IMR-90 (cell line): Measurements from ENCODE around the gene ZFR2. TPM values are rescaled to one million over a fixed set of nuclear protein-coding genes. Genes with fewer than 3 reads are reported as not detected.

Experiments used
- ATAC-seq: fragments of 200-7000 bp; cut with Tn5 transposase; 2 replicates; pipeline ENCODE4 v1.9.1; 2020; ENCODE audit warnings: low read depth, mild to moderate bottlenecking, moderate library complexity
- BruUV-seq: library from RNA; stranded (reverse); fragments of 400-500 nt; replicated peaks from 2 replicates; lab custom pipeline; 2021; lab: Mats Ljungman, UMichigan
- CTCF ChIA-PET: fragments of 300-600 bp; formaldehyde crosslinking; extraction: SDS; loops from one replicate; lab custom pipeline; 2021; ENCODE audit warnings: antibody characterized with exemption; lab: Yijun Ruan, JAX
- POLR2A ChIA-PET: fragments of 300-600 bp; sonication (Branson Sonifier 250); formaldehyde crosslinking; loops from one replicate; lab custom pipeline; 2022; ENCODE audit warnings: antibody characterized with exemption; ENCODE audit not compliant: unreplicated experiment; lab: Charles Lee
- DNase-seq: peaks from one replicate; pipeline ENCODE4 v3.0.0; 2013
- H2AFZ ChIP-seq: replicated peaks from 2 replicates; pipeline ENCODE3; 2013; ENCODE audit warnings: low read length, mild to moderate bottlenecking; ENCODE audit not compliant: poor library complexity
- H2AK5ac ChIP-seq: 2 replicates; pipeline ENCODE4 v1.6.1; 2013; ENCODE audit warnings: low read depth, low read length, inconsistent platforms
- H2AK9ac ChIP-seq: replicated peaks from 2 replicates; pipeline ENCODE3; 2013; ENCODE audit warnings: mild to moderate bottlenecking, low read depth, low read length, moderate library complexity; ENCODE audit not compliant: poor library complexity
- H2BK120ac ChIP-seq: 2 replicates; pipeline ENCODE4 v1.6.1; 2013; ENCODE audit warnings: low read depth, low read length, inconsistent platforms
- H2BK15ac ChIP-seq: 3 replicates; pipeline ENCODE4 v1.6.1; 2013; ENCODE audit warnings: low read depth, low read length, inconsistent platforms
- H2BK20ac ChIP-seq: 2 replicates; pipeline ENCODE4 v1.6.1; 2013; ENCODE audit warnings: low read depth, mild to moderate bottlenecking, inconsistent platforms, low read length, moderate library complexity
- H2BK5ac ChIP-seq: 2 replicates; pipeline ENCODE4 v1.6.1; 2013; ENCODE audit warnings: mild to moderate bottlenecking, low read depth, low read length, inconsistent platforms; ENCODE audit not compliant: poor library complexity, severe bottlenecking
- H3K14ac ChIP-seq: replicated peaks from 2 replicates; pipeline ENCODE4 v1.6.1; 2013; ENCODE audit warnings: low read depth, low read length, inconsistent platforms
- H3K18ac ChIP-seq: 2 replicates; pipeline ENCODE4 v1.6.1; 2013; ENCODE audit warnings: low read depth, low read length, control low read depth
- H3K23ac ChIP-seq: 2 replicates; pipeline ENCODE4 v1.6.1; 2013; ENCODE audit warnings: low read depth, low read length, inconsistent platforms
- H3K27ac ChIP-seq: 2 replicates; pipeline ENCODE4 v1.5.1; 2013; ENCODE audit warnings: mild to moderate bottlenecking, control low read depth, low read length; ENCODE audit not compliant: insufficient read depth
- H3K27me3 ChIP-seq: 2 replicates; pipeline ENCODE4 v1.6.1; 2013; ENCODE audit warnings: low read length; ENCODE audit not compliant: control insufficient read depth, insufficient read depth
- H3K36me3 ChIP-seq: 2 replicates; pipeline ENCODE4 v1.6.1; 2013; ENCODE audit warnings: low read length, mixed read lengths; ENCODE audit not compliant: control insufficient read depth, insufficient read depth
- H3K4ac ChIP-seq: 2 replicates; pipeline ENCODE4 v1.6.1; 2013; ENCODE audit warnings: low read depth, low read length, inconsistent platforms
- H3K4me1 ChIP-seq: 2 replicates; pipeline ENCODE4 v1.6.1; 2013; ENCODE audit warnings: low read length, mixed read lengths; ENCODE audit not compliant: control insufficient read depth, insufficient read depth
- H3K4me2 ChIP-seq: 2 replicates; pipeline ENCODE4 v1.6.1; 2013; ENCODE audit warnings: low read depth, mild to moderate bottlenecking, control low read depth, low read length, moderate library complexity
- H3K4me3 ChIP-seq: 2 replicates; pipeline ENCODE4 v1.5.1; 2013; ENCODE audit warnings: low read depth, mild to moderate bottlenecking, control low read depth, low read length, moderate library complexity; ENCODE audit not compliant: insufficient read depth
- H3K56ac ChIP-seq: 2 replicates; pipeline ENCODE4 v1.6.1; 2013; ENCODE audit warnings: low read length, inconsistent platforms; ENCODE audit not compliant: insufficient read depth; ENCODE audit errors: extremely low read depth
- H3K79me1 ChIP-seq, 2 experiments: 2 replicates each; pipeline ENCODE4 v1.6.1; 2013; ENCODE audit warnings: low read length in 2 of 2, inconsistent platforms in 1 of 2, low read depth in 1 of 2
- H3K9ac ChIP-seq: 2 replicates; pipeline ENCODE4 v1.6.1; 2013; ENCODE audit warnings: low read depth, low read length, control low read depth
- H3K9me1 ChIP-seq: 2 replicates; pipeline ENCODE4 v1.6.1; 2013; ENCODE audit warnings: low read length, inconsistent platforms; ENCODE audit not compliant: insufficient read depth
- H3K9me3 ChIP-seq: 2 replicates; pipeline ENCODE4 v1.6.1; 2013; ENCODE audit warnings: low read length; ENCODE audit not compliant: control insufficient read depth, insufficient read depth
- H4K20me1 ChIP-seq: 2 replicates; pipeline ENCODE4 v1.6.1; 2013; ENCODE audit warnings: low read length, inconsistent platforms; ENCODE audit not compliant: insufficient read depth
- H4K5ac ChIP-seq: 2 replicates; pipeline ENCODE4 v1.6.1; 2013; ENCODE audit warnings: mild to moderate bottlenecking, low read depth, low read length, control low read depth
- H4K8ac ChIP-seq, 2 experiments: 2 replicates each; pipeline ENCODE4 v1.6.1; 2013; ENCODE audit warnings: low read depth in 2 of 2, low read length in 2 of 2, control low read depth in 1 of 2, inconsistent platforms in 1 of 2
- H4K91ac ChIP-seq: 2 replicates; pipeline ENCODE4 v1.6.1; 2013; ENCODE audit warnings: low read depth, low read length, inconsistent platforms; ENCODE audit not compliant: insufficient read depth
- BHLHE40 ChIP-seq: fragments of 150-350 bp; IDR thresholded peaks from 2 replicates; pipeline ENCODE4 v1.6.1; 2016; ENCODE audit warnings: mild to moderate bottlenecking, low read depth, low read length
- CEBPB ChIP-seq: IDR thresholded peaks from 2 replicates; pipeline ENCODE4 v1.6.1; 2012; ENCODE audit warnings: low read depth, low read length, improper control_type of control experiment
- CHD1 ChIP-seq: IDR thresholded peaks from 2 replicates; pipeline ENCODE4 v1.6.1; 2012; ENCODE audit warnings: low read depth, low read length, improper control_type of control experiment
- FOS ChIP-seq: fragments of 150-350 bp; IDR thresholded peaks from 2 replicates; pipeline ENCODE4 v1.6.1; 2016; ENCODE audit warnings: low read depth, low read length
- MAFK ChIP-seq: IDR thresholded peaks from 2 replicates; pipeline ENCODE4 v1.6.1; 2012; ENCODE audit warnings: low read depth, low read length, improper control_type of control experiment
- MAZ ChIP-seq: IDR thresholded peaks from 2 replicates; pipeline ENCODE4 v1.6.1; 2012; ENCODE audit warnings: low read depth, mild to moderate bottlenecking, low read length, improper control_type of control experiment, moderate library complexity, borderline replicate concordance
- MXI1 ChIP-seq: IDR thresholded peaks from 2 replicates; pipeline ENCODE4 v1.6.1; 2012; ENCODE audit warnings: low read depth, mild to moderate bottlenecking, low read length, moderate library complexity, borderline replicate concordance
- NFE2L2 ChIP-seq: fragments of 150-350 bp; IDR thresholded peaks from 2 replicates; pipeline ENCODE4 v1.6.1; 2016; ENCODE audit warnings: low read depth, mild to moderate bottlenecking, low read length
- POLR2A ChIP-seq: IDR thresholded peaks from 2 replicates; pipeline ENCODE4 v1.6.1; 2012; ENCODE audit warnings: mild to moderate bottlenecking, low read depth, low read length
- RAD21 ChIP-seq: IDR thresholded peaks from 2 replicates; pipeline ENCODE4 v1.6.1; 2012; ENCODE audit warnings: low read length, improper control_type of control experiment
- RCOR1 ChIP-seq: IDR thresholded peaks from 2 replicates; pipeline ENCODE4 v1.6.1; 2012; ENCODE audit warnings: mild to moderate bottlenecking, low read length, improper control_type of control experiment; ENCODE audit not compliant: insufficient replicate concordance
- SMC3 ChIP-seq: fragments of 150-350 bp; IDR thresholded peaks from 2 replicates; pipeline ENCODE4 v1.6.1; 2016; ENCODE audit warnings: low read depth, mild to moderate bottlenecking, antibody characterized with exemption, low read length, moderate library complexity
- WGBS, 2 experiments: methylation state at CpG; one replicate each; pipeline versions ENCODE4 v1.1.5 to v1.1.7; 2013; ENCODE audit warnings: missing lambda C conversion rate in 2 of 2; ENCODE audit not compliant: insufficient read length in 1 of 2; ENCODE audit errors: extremely low coverage in 2 of 2; 5-methylcytosine and 5-hydroxymethylcytosine counted together
- dilution Hi-C: fragments of 300-500 bp; cut with HindIII; formaldehyde crosslinking; loops from one replicate; pipeline ENCODE4 v1.14.3; 2018; ENCODE audit warnings: low sequenced_read_pairs; ENCODE audit not compliant: unreplicated experiment
- in situ Hi-C: fragments of 300-500 bp; cut with MboI; formaldehyde crosslinking; loops from 3 replicates; pipeline ENCODE4 v1.14.3; 2019; ENCODE audit warnings: low sequenced_read_pairs, inconsistent platforms, mixed read lengths
- intact Hi-C: fragments of 100-400 bp; cut with micrococcal nuclease; formaldehyde crosslinking; loops from 2 replicates; pipeline ENCODE4 v1.10.0; 2022
- polyA plus RNA-seq, 3 experiments: library from polyadenylated mRNA; depleted of rRNA; stranded (reverse); fragments of >200 nt; gene quantifications; 2 replicates each; pipeline ENCODE4 v1.2.3, GENCODE V29; 2012; ENCODE audit warnings: low replicate concordance in 1 of 3
- total RNA-seq: library from RNA; depleted of rRNA; stranded (reverse); fragments of >200 nt; gene quantifications from 2 replicates; pipeline ENCODE4 v1.2.3, GENCODE V29; 2012
- TF ChIP-seq, protein P1 (sequence below): fragments of 150-350 bp; IDR thresholded peaks from 2 replicates; pipeline ENCODE4 v1.6.1; 2016; ENCODE audit warnings: low read depth, mild to moderate bottlenecking, low read length, moderate library complexity, borderline replicate concordance
- TF ChIP-seq, protein P2 (sequence below): fragments of 150-350 bp; IDR thresholded peaks from 2 replicates; pipeline ENCODE4 v1.6.1; 2017; ENCODE audit warnings: mild to moderate bottlenecking, antibody characterized with exemption, low read length, low read depth
- TF ChIP-seq, protein P3 (sequence below): conservative IDR thresholded peaks from 2 replicates; pipeline ENCODE4 v1.5.1; 2012; ENCODE audit warnings: mild to moderate bottlenecking, low read depth, low read length, improper control_type of control experiment

ZFR2 gene
- total and polyA plus RNA-seq, 2 of the 4 experiments (the other 2 are of a cell fraction): 0.19 TPM; not detected in 1

DNA sequence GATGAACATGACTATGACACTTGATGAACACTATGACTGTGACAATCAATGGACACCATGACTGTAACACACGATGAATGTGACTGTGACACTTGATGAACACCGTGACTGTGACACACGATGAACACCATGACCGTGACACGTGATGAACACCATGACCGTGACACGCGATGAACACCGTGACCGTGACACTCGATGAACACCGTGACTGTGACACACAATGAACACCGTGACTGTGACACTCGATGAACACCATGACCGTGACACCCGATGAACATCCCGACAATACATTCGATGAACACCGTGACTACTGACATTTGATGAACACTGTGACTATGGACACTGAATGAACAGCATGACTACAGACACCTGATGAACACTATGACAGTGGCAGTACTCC lies 30.9 kb downstream of the ZFR2 start:
- Histone ChIP-seq H4K5ac (no peak overlapping the region), H3K18ac (no peak overlapping the region), H2AFZ (no peak overlapping the region), H3K27me3 (peaks cover 23% of the 10 kb centered on the region), H4K20me1 (no peaks in the 10 kb centered on the region; the same call in 1 of the 2 replicates), H2BK20ac (no peak overlapping the region), H2BK120ac (no peak overlapping the region), H3K4me3 (no peak overlapping the region), H4K8ac (no peak overlapping the region), H3K9me3 (peaks cover 10% of the 10 kb centered on the region), H3K27ac (no peak overlapping the region), H3K4me2 (no peak overlapping the region), H3K9ac (no peak overlapping the region), H2BK5ac (no peak overlapping the region), H3K56ac (no peak overlapping the region), H3K4me1 (no peaks in the 10 kb centered on the region), H3K23ac (no peak overlapping the region), H2AK9ac (peak overlapping the region; percentile 65), H2AK5ac (no peak overlapping the region), H3K14ac (no peak overlapping the region), H3K79me1 (no peaks in the 10 kb centered on the region), H3K36me3 (no peaks in the 10 kb centered on the region), H4K91ac (no peak overlapping the region), H3K4ac (no peak overlapping the region), H2BK15ac (no peak overlapping the region), H3K9me1 (no peaks in the 10 kb centered on the region)
- intact Hi-C loops: no loop called here
- in situ Hi-C loops: no loop called here
- TF ChIP-seq BHLHE40 (no peak), MAZ (no peak), RCOR1 (no peak), NFE2L2 (no peak), CEBPB (no peak), MXI1 (no peak), SMC3 (no peak), RAD21 (no peak), POLR2A (no peak), CHD1 (no peak), FOS (no peak), MAFK (no peak)
- TF ChIP-seq, protein P1, sequence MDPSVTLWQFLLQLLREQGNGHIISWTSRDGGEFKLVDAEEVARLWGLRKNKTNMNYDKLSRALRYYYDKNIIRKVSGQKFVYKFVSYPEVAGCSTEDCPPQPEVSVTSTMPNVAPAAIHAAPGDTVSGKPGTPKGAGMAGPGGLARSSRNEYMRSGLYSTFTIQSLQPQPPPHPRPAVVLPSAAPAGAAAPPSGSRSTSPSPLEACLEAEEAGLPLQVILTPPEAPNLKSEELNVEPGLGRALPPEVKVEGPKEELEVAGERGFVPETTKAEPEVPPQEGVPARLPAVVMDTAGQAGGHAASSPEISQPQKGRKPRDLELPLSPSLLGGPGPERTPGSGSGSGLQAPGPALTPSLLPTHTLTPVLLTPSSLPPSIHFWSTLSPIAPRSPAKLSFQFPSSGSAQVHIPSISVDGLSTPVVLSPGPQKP: no peak
- TF ChIP-seq, protein P2, sequence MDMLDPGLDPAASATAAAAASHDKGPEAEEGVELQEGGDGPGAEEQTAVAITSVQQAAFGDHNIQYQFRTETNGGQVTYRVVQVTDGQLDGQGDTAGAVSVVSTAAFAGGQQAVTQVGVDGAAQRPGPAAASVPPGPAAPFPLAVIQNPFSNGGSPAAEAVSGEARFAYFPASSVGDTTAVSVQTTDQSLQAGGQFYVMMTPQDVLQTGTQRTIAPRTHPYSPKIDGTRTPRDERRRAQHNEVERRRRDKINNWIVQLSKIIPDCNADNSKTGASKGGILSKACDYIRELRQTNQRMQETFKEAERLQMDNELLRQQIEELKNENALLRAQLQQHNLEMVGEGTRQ: no peak
- TF ChIP-seq, protein P3, sequence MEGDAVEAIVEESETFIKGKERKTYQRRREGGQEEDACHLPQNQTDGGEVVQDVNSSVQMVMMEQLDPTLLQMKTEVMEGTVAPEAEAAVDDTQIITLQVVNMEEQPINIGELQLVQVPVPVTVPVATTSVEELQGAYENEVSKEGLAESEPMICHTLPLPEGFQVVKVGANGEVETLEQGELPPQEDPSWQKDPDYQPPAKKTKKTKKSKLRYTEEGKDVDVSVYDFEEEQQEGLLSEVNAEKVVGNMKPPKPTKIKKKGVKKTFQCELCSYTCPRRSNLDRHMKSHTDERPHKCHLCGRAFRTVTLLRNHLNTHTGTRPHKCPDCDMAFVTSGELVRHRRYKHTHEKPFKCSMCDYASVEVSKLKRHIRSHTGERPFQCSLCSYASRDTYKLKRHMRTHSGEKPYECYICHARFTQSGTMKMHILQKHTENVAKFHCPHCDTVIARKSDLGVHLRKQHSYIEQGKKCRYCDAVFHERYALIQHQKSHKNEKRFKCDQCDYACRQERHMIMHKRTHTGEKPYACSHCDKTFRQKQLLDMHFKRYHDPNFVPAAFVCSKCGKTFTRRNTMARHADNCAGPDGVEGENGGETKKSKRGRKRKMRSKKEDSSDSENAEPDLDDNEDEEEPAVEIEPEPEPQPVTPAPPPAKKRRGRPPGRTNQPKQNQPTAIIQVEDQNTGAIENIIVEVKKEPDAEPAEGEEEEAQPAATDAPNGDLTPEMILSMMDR: no peak
- DNase-seq (no peak), ATAC-seq (no peak)
- 92% methylated on average over 18 of the region's 19 CpGs; no CpG with 5 or more reads in 1 of the 2 experiments for WGBS, 2 experiments
- dilution Hi-C loops: no loop called here
- no TSS peak for BruUV-seq
- CTCF ChIA-PET: no interaction called here
- POLR2A ChIA-PET: no interaction called here
